Measurements from ENCODE around the gene SDK2.

GRCh38 chr17:73286863-73287296 lies 357.4 kb downstream of the SDK2 start:
- TF ChIP-seq POLR2AphosphoS5 (IDR thresholded peaks at IDR 0.05; ENCODE audit: low read depth, low read length) (no peak), SIN3A (IDR thresholded peaks at IDR 0.05; ENCODE audit: borderline replicate concordance, insufficient read depth, low read length) (no peak), FOXP2 (optimal IDR thresholded peaks at IDR 0.05; ENCODE audit: borderline replicate concordance, extremely low read depth, extremely low read length, insufficient read depth) (no peak), REST (IDR thresholded peaks at IDR 0.05; ENCODE audit: insufficient read depth in 1 of 2, low read depth in 2 of 2, low read length in 2 of 2) (no peak), TAF1 (IDR thresholded peaks at IDR 0.05; ENCODE audit: borderline replicate concordance, insufficient read depth, low read length) (no peak)
